ENCODE results near the gene COL15A1.

GRCh38 chr9:98905015-98905414, 38.7 kb upstream of the COL15A1 start:
- TF ChIP-seq CTCF (conservative IDR thresholded peaks at IDR 0.05; ENCODE audit: low read length) (no peak), EZH2phosphoT487 (IDR thresholded peaks at IDR 0.05; ENCODE audit: borderline replicate concordance) (no peak)
